BJ (cell line): ENCODE data around the gene UBAP2. TPM values are rescaled to one million over a fixed set of nuclear protein-coding genes. Genes with fewer than 3 reads are reported as not detected.
"Not testable (repeated sequence)": the region's sequence is repeated elsewhere in the genome, so short reads cannot be mapped to it uniquely, and the experiment has no call there.

Experiments
- CTCF ChIA-PET: fragments of 350-600 bp; formaldehyde crosslinking; extraction: SDS; loops from one replicate; lab custom pipeline; 2021; ENCODE audit warnings: antibody characterized with exemption, inconsistent platforms; lab: Yijun Ruan, JAX
- POLR2A ChIA-PET: fragments of 300-600 bp; sonication (Branson Sonifier 250); formaldehyde crosslinking; extraction: SDS; loops from one replicate; lab custom pipeline; 2021; ENCODE audit warnings: antibody characterized with exemption; lab: Charles Lee
- DNase-seq: peaks from one replicate; pipeline ENCODE4 v3.0.0-alpha.2; 2011; ENCODE audit warnings: low read depth
- H3K27me3 ChIP-seq: 2 replicates; pipeline ENCODE4 v1.6.0; 2011; ENCODE audit warnings: low read length; ENCODE audit not compliant: control insufficient read depth, insufficient read depth
- H3K36me3 ChIP-seq: 2 replicates; pipeline ENCODE4 v1.5.1; 2011; ENCODE audit warnings: low read length; ENCODE audit not compliant: control insufficient read depth, insufficient read depth
- H3K4me3 ChIP-seq: 2 replicates; pipeline ENCODE4 v1.5.1; 2011; ENCODE audit warnings: low read depth, mild to moderate bottlenecking, control low read depth, low read length
- polyA plus RNA-seq: library from polyadenylated mRNA; depleted of rRNA; stranded (reverse); fragments of >200 nt; gene quantifications from 2 replicates; pipeline ENCODE4 v1.2.3, GENCODE V29; 2011
- TF ChIP-seq, protein P1 (sequence below): IDR thresholded peaks from 2 replicates; pipeline ENCODE4 v1.5.1; 2011; ENCODE audit warnings: low read depth, mild to moderate bottlenecking, control low read depth, inconsistent platforms, low read length, moderate library complexity; ENCODE audit not compliant: insufficient read depth

Gene UBAP2
- polyA plus RNA-seq, 1 experiment = 18.9 TPM

- TF ChIP-seq, protein P1, sequence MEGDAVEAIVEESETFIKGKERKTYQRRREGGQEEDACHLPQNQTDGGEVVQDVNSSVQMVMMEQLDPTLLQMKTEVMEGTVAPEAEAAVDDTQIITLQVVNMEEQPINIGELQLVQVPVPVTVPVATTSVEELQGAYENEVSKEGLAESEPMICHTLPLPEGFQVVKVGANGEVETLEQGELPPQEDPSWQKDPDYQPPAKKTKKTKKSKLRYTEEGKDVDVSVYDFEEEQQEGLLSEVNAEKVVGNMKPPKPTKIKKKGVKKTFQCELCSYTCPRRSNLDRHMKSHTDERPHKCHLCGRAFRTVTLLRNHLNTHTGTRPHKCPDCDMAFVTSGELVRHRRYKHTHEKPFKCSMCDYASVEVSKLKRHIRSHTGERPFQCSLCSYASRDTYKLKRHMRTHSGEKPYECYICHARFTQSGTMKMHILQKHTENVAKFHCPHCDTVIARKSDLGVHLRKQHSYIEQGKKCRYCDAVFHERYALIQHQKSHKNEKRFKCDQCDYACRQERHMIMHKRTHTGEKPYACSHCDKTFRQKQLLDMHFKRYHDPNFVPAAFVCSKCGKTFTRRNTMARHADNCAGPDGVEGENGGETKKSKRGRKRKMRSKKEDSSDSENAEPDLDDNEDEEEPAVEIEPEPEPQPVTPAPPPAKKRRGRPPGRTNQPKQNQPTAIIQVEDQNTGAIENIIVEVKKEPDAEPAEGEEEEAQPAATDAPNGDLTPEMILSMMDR = no peak
- Histone ChIP-seq H3K27me3 (no peaks in the 10 kb centered on the region), H3K4me3 (no peak overlapping the region), H3K36me3 (peaks cover 5% of the 10 kb centered on the region)
- no peak for DNase-seq
- CTCF ChIA-PET = interaction anchor here (1.3 kb wide), 1 partner anchor 10 kb away, joined by 4 read pairs; no protein-coding TSS in a partner anchor
- POLR2A ChIA-PET = no interaction called here
Measured at GRCh38 chr9:33976414-33976813, 72.3 kb downstream of the UBAP2 start.

DNA sequence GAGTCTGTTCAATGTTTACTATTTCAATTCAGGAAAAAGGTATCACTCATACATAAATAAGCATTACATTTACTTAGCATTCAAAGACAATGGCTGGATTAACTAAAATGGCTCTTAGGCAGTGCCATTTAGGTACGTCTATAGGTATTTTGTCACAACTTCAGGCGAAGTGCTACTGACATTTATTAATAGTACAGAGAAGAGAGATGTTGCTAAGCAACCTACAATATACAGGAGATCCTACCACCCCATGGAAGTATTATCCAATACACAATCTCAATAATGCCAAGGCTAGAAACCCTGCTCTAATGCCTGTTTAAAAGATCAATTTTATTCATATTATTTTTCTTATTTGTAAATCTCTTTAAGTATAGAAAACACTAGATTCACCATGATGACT lies 76.0 kb downstream of the UBAP2 start:
- H3K4me3 ChIP-seq = no peak overlapping the region
- H3K36me3 ChIP-seq = peaks cover 2% of the 10 kb centered on the region
- ChIA-PET CTCF (interaction anchor here (1.0 to 1.1 kb wide), 2 partner anchors 10 to 101 kb away, joined by 3 read pairs; no protein-coding TSS in a partner anchor), POLR2A (no interaction called here)
- H3K27me3 ChIP-seq = no peaks in the 10 kb centered on the region
- no peak for DNase-seq
- TF ChIP-seq, protein P1 = no peak

GRCh38 chr9:33964086-33964768 lies 84.5 kb downstream of the UBAP2 start:
- ChIA-PET POLR2A (no interaction called here), CTCF (interaction anchor here (1.1 kb wide), 1 partner anchor 498 kb away, joined by 3 read pairs; no protein-coding TSS in a partner anchor)

GRCh38 chr9:33962468-33962867 lies 86.2 kb downstream of the UBAP2 start:
- not testable (repeated sequence) for H3K27me3 ChIP-seq, H3K36me3 ChIP-seq, DNase-seq, H3K4me3 ChIP-seq
- CTCF ChIA-PET = interaction anchor here (1.8 kb wide), 1 partner anchor 11 kb away, joined by 5 read pairs; no protein-coding TSS in a partner anchor
- POLR2A ChIA-PET = interaction anchor here (0.6 kb wide), 1 partner anchor 82 kb away, joined by 5 read pairs; no protein-coding TSS in a partner anchor

More at GRCh38 chr9:33964086-33964768, 84.5 kb downstream of the UBAP2 start:
- TF ChIP-seq, protein P1 = no peak
- Histone ChIP-seq H3K27me3 (no peaks in the 10 kb centered on the region), H3K36me3 (0 out of 2 replicates have a peak, but pooled peaks cover 1% of the 10 kb centered on the region), H3K4me3 (no peak overlapping the region)
- DNase-seq = no peak

DNA sequence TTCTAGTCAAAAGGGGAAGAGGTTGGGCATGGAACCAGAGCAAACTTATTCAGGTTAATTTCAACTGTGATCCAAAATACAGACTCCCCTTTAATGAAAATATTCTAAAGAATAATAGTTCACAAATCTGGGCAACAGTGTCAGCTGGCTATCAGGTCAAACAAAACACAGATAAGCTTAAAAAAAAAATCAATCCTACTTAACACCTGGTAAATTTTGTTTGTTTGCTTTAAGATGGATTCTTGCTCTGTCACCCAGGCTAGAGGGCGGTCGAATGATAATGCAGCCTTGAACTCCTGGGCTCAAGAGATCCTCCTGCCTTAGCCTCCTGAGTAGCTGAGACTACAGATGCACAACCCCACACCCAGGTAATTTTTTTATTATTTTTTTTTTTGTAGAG lies 89.0 kb downstream of the UBAP2 start:
- CTCF ChIA-PET = interaction anchor here (0.6 kb wide), 1 partner anchor 39 kb away, joined by 3 read pairs; no protein-coding TSS in a partner anchor
- POLR2A ChIA-PET = interaction anchor here (0.7 kb wide), 1 partner anchor 148 kb away, joined by 3 read pairs; no protein-coding TSS in a partner anchor
- Histone ChIP-seq H3K36me3 (0 out of 2 replicates have a peak, but pooled peaks cover 1% of the 10 kb centered on the region), H3K4me3 (no peak overlapping the region), H3K27me3 (no peaks in the 10 kb centered on the region)
- no peak for DNase-seq
- TF ChIP-seq, protein P1 = no peak
